ENCODE measurements around the gene AP5Z1.

Gene AP5Z1

GRCh38 chr7:4823441-4824119 is 48.2 kb downstream of the AP5Z1 start:
- DNase-seq, result no peak

DNA sequence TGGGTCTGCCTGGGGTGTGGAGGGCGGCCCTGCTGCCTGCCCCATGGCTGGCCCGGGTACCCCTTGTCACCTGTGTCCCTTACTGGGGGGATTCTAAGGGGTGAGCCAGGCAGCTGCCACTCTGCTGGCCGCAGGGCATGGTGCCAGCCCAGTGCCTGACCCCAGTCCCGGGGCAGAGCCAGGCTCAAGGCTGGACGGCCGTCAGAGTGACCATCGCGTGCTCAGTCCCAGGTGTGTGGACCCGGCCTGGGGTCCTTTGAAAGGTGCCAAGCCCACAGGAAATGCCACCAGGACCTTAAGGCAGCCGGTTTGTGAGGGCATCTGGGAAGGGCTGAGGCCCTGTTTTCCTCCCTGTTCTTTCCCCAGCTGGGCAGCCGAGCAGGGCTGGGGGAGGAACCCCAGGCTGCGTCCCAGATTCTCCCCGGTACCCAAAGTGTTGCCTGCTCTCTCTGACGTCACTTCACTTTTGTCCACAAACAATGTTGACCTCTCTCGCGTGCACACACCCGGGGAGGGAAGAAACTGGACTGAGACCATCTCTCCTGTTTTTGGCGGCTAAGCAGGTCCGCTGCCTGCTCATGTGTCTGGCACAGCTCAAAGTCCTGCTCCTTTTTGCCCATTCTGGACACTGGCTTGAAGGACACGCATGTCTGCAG is 48.8 kb downstream of the AP5Z1 start:
- no peak for DNase-seq

DNA sequence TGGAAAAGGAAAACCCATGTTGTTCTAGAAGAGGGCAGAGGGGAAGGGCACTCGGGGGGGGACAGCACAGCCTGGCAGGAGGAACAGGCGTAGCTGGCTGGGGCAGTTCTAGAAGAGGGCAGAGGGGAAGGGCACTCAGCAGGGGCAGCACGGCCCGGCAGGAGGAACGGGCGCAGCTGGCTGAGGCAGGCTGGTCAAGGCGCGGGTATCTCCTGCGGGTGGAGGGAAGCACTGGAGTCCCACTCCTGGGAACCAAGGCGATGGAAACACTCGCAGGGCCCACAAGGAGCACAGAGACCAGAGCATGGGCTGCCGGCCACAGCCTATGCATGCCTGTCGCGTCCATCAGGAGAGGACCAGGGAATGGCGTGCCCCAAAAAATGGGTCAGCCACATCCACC is 49.7 kb downstream of the AP5Z1 start:
- DNase-seq, result no peak

GRCh38 chr7:4828720-4829383 is 53.4 kb downstream of the AP5Z1 start:
- DNase-seq, result no peak

GRCh38 chr7:4830176-4830575 is 54.8 kb downstream of the AP5Z1 start:
- peak; percentile 25 for DNase-seq

DNA sequence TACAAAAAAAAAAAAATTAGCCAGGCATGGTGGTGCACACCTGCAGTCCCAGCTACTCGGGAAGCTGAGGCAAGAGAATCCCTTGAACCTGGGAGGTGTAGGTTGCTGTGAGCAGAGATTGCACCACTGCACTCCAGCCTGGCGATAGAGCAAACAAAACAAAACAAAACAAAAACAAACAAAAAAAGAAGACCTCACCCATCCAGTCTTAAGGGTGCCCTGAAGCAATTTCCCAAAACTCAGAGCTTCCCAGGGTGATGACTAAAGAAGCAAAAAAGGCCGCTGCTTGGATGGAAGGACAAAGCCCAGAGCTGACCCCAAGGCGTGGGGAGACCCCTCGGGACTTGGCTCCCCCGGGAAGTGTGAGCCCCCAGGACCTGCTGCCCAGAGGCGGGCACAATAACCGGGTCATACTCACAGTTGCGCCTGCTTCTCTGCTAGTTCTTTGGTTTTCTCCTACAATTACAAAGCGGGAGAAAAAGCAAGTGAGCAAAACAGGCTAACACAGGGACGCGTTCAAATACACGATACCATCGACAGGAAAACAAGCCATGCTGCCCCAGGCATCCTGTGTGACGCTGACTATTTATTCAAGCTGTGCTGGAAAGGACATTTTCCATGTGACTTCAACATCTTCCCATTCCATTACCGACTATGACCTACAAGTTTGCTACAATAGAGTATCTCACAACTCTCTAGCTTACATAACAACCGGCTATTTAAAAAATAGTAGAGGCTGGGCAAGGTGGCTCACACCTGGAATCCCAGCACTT is 56.5 kb downstream of the AP5Z1 start:
- no peak for DNase-seq

DNA sequence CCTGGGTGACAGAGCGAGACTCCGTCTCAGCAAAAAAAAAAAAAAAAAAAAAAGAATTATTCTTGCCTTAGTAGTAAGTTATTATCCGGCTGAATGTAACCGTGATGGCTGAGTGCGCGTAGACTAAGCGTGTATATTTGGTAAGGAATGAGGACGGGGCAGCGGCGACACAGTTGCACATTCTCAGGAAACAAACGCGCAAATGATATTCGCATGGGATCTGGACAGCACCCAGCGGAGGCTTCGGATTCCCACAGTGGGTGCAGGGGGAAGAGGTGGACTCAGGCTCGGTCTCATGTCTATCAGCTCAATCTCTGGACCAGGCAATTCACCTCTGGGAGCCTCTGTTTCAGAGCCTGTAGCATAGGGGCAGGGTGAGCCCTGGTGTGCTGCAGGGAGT is 57.3 kb downstream of the AP5Z1 start:
- no peak for DNase-seq

DNA sequence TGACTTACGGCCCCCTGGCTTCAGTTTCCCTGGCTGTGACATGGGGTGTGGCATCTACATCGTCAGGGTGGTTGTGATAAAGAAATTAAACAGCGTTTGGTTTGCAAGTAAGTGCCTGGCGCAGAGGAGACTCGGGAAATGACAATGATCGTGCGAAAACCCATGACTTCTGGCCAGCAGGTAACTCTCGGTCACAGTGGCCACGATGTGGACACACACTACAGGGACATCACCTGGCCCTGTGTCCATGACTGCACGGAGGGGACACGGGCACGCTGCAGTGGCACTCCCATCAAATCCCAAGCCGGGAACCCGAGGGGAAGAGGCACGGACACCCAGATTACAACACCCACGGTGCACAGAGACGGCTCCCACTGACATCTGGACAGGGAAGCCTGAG is 57.8 kb downstream of the AP5Z1 start:
- no peak for DNase-seq

GRCh38 chr7:4833691-4834600 is 58.5 kb downstream of the AP5Z1 start:
- no peak for DNase-seq

DNA sequence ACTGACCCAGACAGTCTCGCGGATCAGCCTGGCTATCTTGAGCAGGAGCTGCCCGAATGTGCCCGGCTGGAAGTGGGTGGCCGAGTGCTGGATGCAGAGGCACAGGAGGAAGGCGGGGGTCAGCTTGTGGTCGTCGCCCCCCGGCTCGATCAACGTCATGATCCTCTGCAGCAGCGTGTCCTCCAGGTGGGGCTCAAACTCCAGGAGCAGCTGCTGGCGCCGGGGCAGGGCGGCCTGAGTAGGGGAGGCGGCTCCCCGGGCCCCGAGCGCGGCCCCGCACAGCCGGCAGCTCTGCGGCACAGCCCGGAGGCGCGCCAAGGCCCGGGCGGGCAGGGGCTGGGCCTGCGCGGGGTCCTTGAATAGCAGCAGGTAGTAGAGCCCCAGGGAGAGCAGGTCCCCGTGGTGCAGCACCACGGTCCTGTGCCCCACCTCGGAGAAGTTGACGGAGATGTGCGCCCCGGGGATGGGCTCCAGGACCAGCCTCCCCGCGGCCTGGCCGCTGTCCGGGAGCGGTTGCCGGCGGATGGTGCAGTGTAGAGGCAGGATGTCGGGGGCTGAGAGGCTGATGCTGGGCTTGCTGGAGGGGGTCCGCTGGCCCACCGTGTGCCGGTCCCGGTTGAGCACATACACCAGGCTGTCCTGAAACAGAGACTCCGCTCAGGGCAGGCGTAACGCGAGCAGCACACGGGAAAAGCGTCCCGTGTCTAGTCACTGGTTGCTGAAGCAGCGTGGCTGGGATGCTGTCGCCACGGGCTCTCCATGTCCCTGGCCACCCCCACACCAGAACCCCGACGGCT is 59.4 kb downstream of the AP5Z1 start:
- DNase-seq, result no peak

DNA sequence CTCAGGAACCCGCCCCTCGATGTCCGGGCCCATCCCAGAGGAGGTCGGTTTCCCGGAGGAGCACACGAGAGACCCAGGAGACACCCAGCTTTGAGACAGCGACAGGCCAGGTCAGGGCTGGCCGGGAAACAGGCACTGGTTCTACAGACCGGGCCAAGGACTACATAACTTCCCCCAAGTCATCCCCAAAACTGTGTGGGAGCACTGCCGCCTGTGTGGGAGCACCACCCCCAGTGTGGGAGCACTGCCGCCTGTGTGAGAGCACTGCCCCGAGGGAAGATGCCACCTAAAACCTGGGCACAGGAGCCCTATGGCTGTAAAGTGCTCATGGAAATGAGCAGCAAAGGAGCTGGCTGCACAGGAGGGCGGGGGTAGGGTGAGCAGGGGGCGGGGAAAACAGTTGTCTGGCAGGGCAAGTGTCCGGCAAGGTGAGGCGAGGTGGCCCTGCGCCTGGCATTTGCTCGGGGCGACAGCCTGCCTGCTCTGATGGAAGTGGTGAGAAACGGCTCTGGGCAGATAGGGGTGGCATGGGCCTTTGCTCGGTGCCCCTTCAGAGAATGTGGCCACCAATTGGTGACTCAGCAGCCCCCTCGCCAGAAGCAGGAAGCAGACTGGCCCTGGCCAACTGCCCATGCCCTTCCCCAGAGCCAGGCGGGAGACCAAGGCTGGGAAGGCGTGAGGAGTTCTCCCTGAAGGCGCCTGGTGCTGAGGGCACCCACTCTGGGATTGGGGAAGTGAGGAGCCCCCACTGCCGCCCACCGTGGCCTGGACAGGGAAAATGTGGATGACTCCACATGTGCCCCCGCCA is 60.2 kb downstream of the AP5Z1 start:
- DNase-seq, result no peak

- DNase-seq, result no peak
Observed at GRCh38 chr7:4836206-4836661, 60.8 kb downstream of the AP5Z1 start.

- no peak for DNase-seq
Observed at GRCh38 chr7:4837041-4837802, 61.8 kb downstream of the AP5Z1 start.

- no peak for DNase-seq
Observed at GRCh38 chr7:4837803-4838625, 62.6 kb downstream of the AP5Z1 start.

DNA sequence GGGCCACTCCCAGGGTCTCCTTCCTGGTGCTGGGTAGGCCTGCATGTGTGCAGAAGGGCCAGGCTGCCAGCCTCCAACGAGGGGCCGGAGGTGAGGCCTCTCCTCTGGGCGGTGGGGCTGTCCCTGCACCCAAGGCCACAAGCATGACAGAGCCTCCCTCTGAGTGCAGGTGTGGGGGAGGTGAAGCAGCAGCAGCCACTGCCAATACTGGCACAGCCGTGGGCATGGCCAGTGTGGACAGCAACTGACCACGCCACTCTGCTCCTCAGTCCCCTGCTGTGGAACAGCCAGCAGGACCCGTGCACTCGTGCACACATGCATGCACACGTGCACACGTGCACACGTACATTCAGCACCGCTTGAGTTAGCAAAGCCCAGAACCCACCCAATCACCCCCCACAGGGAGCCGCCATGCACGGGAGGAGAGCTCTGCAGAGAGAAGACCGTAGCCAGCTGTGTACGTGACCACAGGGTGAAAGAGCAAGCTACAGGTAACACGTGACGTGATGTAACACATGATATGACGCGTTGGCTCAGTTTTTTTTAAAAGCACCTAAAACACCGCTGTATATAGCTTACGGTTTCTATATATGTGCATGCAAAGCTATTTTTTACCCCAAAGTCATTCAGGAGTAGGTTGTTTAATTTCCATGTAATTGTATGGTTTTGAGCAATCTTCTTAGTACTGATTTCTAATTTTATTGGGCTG is 63.4 kb downstream of the AP5Z1 start:
- DNase-seq, result no peak

DNA sequence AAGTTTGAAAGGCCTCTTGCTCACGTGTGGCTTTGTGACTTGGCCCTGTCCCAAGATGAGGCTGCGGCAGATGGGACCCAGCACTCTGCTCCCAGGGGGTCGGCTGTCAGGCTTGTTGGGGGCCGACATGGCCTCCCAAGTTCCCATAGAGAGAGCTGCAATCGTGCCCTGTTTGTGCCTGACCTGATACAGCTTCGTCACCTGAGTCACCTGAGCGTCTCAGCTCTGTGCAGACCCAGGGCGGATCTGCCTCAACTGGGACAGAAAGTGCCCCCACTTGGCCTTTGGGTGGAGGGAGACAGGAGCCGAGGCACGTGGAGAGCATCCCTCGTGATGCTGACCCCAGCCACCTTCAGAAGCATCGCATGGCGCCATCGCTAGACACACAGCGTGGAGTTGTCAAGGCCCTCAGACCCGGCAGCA is 64.7 kb downstream of the AP5Z1 start:
- no peak for DNase-seq

All from stimulated activated naive CD4-positive, alpha-beta T cell treated with Interleukin-2 at 50 U/mL for 16 hours (primary cell).